GM12872 (cell line): ENCODE data around the gene MYOCD.

ENCODE experiments used
- CTCF ChIP-seq: IDR thresholded peaks from 3 replicates; pipeline ENCODE4 v1.5.1; 2011; ENCODE audit warnings: low read depth, mild to moderate bottlenecking, low read length, moderate library complexity; ENCODE audit not compliant: insufficient read depth

Gene MYOCD

GRCh38 chr17:12665263-12666210, at the start of gene MYOCD:
TSS of gene MYOCD (plus strand) at chr17:12665890. CDS start at chr17:12666189, 299 bp downstream.
- TF ChIP-seq CTCF = no peak

DNA sequence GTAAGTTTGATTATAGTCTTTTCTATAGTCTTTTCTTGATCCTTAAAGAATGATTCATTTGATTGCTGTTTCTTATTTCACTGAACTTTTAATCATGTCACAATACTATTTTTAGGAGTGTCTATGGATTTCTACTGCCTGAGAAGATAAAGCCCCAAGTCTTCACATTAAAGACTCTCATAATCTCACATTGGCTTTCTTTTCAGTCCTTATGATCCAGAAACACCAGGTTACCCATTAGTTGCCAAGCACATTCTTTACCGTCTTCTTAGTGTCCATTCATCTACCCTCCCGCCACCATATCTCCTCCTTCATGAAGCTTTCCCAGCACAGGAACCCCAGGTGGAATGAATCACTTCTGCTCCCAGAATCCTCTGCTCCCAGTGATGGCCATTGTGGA, 49.5 kb upstream of the MYOCD start:
- no peak for TF ChIP-seq CTCF

- TF ChIP-seq CTCF = no peak
These were observed 47.1 kb upstream of the MYOCD start for GRCh38 chr17:12618557-12618956.

DNA sequence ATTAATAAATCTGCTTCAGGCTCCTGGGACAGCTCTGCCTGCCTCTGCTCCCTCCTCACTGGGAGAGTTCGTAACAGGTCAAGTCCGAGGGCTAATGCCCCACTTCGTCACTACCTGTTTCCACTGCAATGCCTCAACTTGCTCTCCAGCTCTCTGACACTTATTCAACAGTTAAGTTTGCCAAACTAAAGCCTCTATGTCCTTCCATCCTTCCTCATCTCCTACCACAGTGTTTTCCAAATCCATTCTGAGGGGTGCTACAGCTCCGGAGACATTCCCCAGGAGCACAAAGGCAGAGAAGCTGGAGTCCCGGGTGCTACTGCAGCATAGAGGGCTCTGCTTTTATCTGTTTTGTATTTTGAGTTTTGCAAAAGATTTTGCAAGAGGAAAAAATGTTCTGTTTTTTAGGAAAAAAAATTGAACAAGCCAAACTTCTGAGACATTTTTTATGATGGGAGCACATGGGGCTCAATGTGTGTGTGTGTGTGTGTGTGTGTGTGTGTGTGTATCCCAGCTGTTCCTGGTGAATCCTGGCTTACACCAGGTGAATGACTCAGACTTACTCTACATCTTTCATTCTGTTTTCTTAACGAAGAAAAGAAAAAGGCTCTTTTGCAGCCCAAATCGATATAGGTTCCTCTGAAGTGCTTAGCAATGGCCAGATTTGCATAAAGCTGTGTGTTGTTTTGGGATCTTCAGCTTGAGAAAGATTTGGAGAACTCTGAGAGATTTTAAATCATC, 46.1 kb upstream of the MYOCD start:
- TF ChIP-seq CTCF = no peak

- no peak for TF ChIP-seq CTCF
These were observed 45.4 kb upstream of the MYOCD start for GRCh38 chr17:12620200-12620720.

DNA sequence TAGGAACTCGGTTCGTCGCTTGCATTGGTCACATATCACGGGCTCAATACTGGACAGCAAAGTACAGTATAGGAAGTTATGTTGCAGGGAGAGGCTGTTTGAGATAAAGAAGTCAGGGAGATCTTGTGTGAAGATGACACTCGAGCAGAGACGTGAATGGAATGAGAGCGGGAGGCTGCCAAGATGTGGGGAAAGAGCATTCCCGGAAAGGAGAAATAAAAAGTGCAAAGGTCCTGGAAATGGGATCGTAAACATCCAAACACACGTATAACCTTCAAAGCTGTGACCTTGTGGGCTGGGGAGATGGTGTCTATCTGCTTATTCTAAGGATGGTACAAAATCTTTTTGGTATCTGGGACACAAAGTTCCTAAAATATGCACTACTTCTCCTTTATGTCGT, 43.0 kb upstream of the MYOCD start:
- TF ChIP-seq CTCF = no peak

DNA sequence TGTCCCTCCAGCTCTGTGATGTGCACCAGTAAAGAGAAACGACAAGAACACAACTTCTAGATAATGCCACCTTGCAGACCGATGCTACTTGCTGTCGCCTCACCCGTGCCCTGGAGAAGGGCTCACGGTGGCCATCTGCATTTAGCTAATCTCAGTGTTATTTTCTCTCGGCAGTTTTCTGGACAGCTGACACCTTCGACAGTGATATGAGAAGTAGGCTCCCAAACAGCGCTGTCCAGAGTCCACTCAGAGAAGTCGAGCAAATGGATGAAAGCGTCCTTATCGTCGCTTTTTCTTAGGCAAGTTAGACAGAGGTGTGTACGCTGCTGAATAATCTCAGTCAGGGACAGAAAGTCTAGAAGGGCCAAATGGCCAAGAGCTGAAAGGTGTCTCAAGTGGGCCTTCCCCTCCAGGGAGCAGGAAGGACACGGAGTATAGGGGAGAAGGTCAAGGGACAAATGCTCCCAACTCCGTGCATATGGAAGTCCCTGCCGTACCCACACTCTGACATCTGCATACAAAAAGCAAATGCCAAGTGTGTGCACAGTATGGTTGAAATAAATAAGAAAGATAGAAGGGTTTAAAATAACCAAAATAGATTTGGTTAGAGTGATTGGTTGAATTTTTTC, 42.4 kb upstream of the MYOCD start:
- TF ChIP-seq CTCF = no peak
